Large intestine (tissue), 3 donors: ENCODE results near the gene DCST1. TPM values are rescaled to one million over a fixed set of nuclear protein-coding genes. Genes with fewer than 3 reads are reported as not detected.

Experiments used
- DNase-seq, 2 donors: peaks; one replicate each; pipeline versions ENCODE4 v3.0.0 to v3.0.0-alpha.2; 2013
- H3K27ac ChIP-seq: one replicate; pipeline ENCODE4 v1.5.1; 2013; ENCODE audit warnings: low read length
- H3K27me3 ChIP-seq: 2 replicates; pipeline ENCODE4 v1.6.1; 2013; ENCODE audit warnings: low read length; ENCODE audit not compliant: control insufficient read depth, insufficient read depth
- H3K36me3 ChIP-seq: 2 replicates; pipeline ENCODE4 v1.6.1; 2013; ENCODE audit warnings: low read length; ENCODE audit not compliant: control insufficient read depth, insufficient read depth
- H3K4me1 ChIP-seq: one replicate; pipeline ENCODE4 v1.6.1; 2013; ENCODE audit warnings: low read length; ENCODE audit not compliant: control insufficient read depth, insufficient read depth
- H3K4me3 ChIP-seq: one replicate; pipeline ENCODE4 v1.5.1; 2013; ENCODE audit warnings: low read length
- H3K9me3 ChIP-seq: one replicate; pipeline ENCODE4 v1.6.1; 2013; ENCODE audit warnings: mild to moderate bottlenecking, low read depth, low read length, moderate library complexity; ENCODE audit not compliant: control insufficient read depth
- WGBS: methylation state at CpG from one replicate; pipeline ENCODE4 v1.1.5; 2013; ENCODE audit warnings: low lambda C conversion rate; ENCODE audit not compliant: insufficient coverage; 5-methylcytosine and 5-hydroxymethylcytosine counted together
- polyA plus RNA-seq: library from polyadenylated mRNA; unstranded; fragments of 120-200 nt; gene quantifications from one replicate; pipeline ENCODE4 v1.2.1, GENCODE V29; 2013

Gene DCST1
- polyA plus RNA-seq, 1 donor: 0.88 TPM

DNA sequence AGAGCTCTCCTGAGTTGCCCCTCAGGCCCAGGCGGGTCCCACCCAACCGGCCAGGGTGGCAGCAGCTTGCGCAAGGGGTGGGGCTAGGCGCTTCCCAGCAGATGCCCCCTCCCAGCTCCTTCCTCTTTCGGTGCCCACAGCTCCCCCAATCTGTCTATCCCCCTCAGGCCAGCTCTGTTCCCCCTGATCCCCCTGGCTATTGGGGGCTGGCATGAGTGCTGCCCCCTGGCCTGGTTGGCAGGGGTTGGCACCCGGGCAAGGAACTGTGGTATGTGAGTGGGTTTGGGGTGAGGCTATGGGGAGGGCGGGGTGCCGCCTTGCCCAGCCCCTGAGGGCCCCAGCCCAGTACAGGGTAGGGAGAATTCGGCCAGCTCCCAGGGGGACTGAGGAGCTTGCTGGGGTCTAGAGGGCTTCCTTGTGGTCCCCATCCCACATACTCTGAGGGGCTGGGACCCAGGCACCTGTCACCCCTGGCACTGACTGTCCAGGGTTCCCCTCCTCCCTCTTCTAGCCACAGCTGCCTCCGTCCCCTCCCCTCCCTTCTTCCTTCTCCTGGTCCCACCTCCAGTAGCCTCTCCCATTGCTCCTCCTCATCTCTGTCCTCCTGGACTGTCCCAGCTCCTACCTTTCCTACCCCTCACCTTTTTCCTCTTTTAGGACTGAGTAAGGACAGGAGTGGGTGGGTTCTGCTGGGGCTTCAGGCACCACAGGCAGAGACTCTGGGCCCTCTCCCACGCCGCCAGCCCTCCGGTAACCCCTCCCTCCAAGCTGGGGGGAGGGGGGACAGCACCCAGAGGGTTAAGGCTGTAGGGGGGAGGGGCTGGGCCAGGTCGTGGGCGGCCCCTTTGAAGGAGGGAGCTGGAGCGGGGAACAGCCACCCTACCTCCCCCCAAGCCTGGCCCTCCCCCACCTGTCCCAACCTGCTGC, 25.3 kb upstream of the DCST1 start:
- peak in 1 of 2 donors; percentile 46 for DNase-seq
- no peaks in the 10 kb centered on the region for H3K9me3 ChIP-seq

GRCh38 chr1:155009221-155009711, 24.4 kb upstream of the DCST1 start:
- WGBS: no CpG with 5 or more reads among the region's 12 CpGs
- H3K9me3 ChIP-seq: no peaks in the 10 kb centered on the region
- DNase-seq: no peak
- H3K27me3 ChIP-seq: no peaks in the 10 kb centered on the region
- H3K36me3 ChIP-seq: peaks cover 38% of the 10 kb centered on the region
- peak overlapping the region; percentile 69 for H3K27ac ChIP-seq
- peak overlapping the region; percentile 25 for H3K4me3 ChIP-seq
- H3K4me1 ChIP-seq: peaks cover 98% of the 10 kb centered on the region

More for the DNA sequence above, 25.3 kb upstream of the DCST1 start:
- no peaks in the 10 kb centered on the region for H3K27me3 ChIP-seq
- H3K4me1 ChIP-seq: peaks cover 91% of the 10 kb centered on the region
- WGBS: 43% methylated on average over 1 of the region's 16 CpGs
- H3K4me3 ChIP-seq: peak overlapping the region; percentile 25
- H3K27ac ChIP-seq: peak overlapping the region; percentile 69
- peaks cover 30% of the 10 kb centered on the region for H3K36me3 ChIP-seq

GRCh38 chr1:155009742-155010141, 23.9 kb upstream of the DCST1 start:
- Histone ChIP-seq H3K4me3 (no peak overlapping the region), H3K27ac (no peak overlapping the region), H3K27me3 (no peaks in the 10 kb centered on the region), H3K4me1 (peaks cover 94% of the 10 kb centered on the region), H3K36me3 (peaks cover 41% of the 10 kb centered on the region), H3K9me3 (no peaks in the 10 kb centered on the region)
- DNase-seq: no peak
- 100% methylated on average over 1 of the region's 5 CpGs for WGBS

GRCh38 chr1:155010211-155010918, 23.3 kb upstream of the DCST1 start:
- no peaks in the 10 kb centered on the region for H3K27me3 ChIP-seq
- H3K4me3 ChIP-seq: no peak overlapping the region
- no peaks in the 10 kb centered on the region for H3K9me3 ChIP-seq
- H3K27ac ChIP-seq: no peak overlapping the region
- peaks cover 88% of the 10 kb centered on the region for H3K4me1 ChIP-seq
- H3K36me3 ChIP-seq: peaks cover 46% of the 10 kb centered on the region
- DNase-seq: no peak
- WGBS: no CpG with 5 or more reads among the region's 11 CpGs

DNA sequence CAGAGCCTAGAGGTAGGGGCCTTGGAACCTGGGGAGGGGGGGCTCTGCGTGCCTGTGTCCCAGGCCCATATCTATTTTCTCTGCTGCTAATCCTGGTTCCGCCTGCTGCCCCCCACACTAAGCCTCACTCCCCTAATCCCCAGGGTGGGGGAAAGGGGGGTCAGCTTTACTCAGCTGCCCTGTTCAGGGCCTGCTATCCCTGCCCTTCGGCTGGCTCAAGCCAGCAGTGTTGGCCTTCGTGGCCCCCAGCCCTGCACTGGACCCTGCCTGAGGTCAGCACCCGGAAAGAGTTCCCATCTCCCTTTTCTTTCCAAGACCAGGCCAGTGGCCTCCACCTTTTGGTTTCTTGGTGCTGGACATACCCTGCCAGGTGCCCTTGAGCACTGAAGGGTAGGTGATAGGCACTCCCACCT, 22.6 kb upstream of the DCST1 start:
- no peak overlapping the region for H3K4me3 ChIP-seq
- no CpG with 5 or more reads among the region's 5 CpGs for WGBS
- DNase-seq: no peak
- peaks cover 82% of the 10 kb centered on the region for H3K4me1 ChIP-seq
- no peak overlapping the region for H3K27ac ChIP-seq
- no peaks in the 10 kb centered on the region for H3K9me3 ChIP-seq
- no peaks in the 10 kb centered on the region for H3K27me3 ChIP-seq
- peaks cover 49% of the 10 kb centered on the region for H3K36me3 ChIP-seq

- no peak overlapping the region for H3K4me3 ChIP-seq
- peaks cover 50% of the 10 kb centered on the region for H3K36me3 ChIP-seq
- no peaks in the 10 kb centered on the region for H3K27me3 ChIP-seq
Measured at GRCh38 chr1:155011437-155012025, 22.1 kb upstream of the DCST1 start.

DNA sequence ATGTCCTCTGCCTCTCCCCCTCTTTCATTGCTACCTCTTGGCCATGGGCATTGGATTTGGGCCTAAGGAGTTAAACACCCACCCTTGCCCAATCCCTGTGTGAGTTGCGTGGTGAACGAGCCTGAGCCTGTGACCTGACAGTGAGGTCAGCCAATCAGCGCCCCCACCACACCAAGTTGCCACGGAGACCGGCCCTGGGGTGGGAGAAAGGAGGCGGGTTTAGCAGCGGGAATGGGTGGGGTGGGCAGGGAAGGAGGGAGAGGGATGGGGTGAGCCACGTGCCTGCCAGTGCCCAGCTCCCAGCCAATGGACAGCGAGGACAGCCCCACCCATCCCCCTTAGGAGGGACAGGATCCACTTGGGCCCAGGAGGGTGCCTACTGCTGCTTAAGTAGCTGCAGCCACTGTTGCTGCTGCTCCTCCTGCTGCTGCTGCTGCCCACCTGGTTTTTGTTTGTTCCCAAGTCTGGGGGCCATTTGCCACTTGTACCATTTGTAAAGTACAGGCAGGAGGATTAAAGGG, 21.5 kb upstream of the DCST1 start:
- H3K36me3 ChIP-seq: peaks cover 54% of the 10 kb centered on the region
- H3K4me1 ChIP-seq: peaks cover 79% of the 10 kb centered on the region
- peak; percentile 50 to 82 for DNase-seq
- WGBS: no CpG with 5 or more reads among the region's 9 CpGs
- H3K9me3 ChIP-seq: no peaks in the 10 kb centered on the region
- no peak overlapping the region for H3K4me3 ChIP-seq
- no peaks in the 10 kb centered on the region for H3K27me3 ChIP-seq
- H3K27ac ChIP-seq: peak overlapping the region; percentile 56

More at GRCh38 chr1:155011437-155012025, 22.1 kb upstream of the DCST1 start:
- Histone ChIP-seq H3K4me1 (peaks cover 79% of the 10 kb centered on the region), H3K27ac (peak overlapping the region; percentile 56), H3K9me3 (no peaks in the 10 kb centered on the region)
- no peak for DNase-seq
- WGBS: no CpG with 5 or more reads among the region's 6 CpGs

DNA sequence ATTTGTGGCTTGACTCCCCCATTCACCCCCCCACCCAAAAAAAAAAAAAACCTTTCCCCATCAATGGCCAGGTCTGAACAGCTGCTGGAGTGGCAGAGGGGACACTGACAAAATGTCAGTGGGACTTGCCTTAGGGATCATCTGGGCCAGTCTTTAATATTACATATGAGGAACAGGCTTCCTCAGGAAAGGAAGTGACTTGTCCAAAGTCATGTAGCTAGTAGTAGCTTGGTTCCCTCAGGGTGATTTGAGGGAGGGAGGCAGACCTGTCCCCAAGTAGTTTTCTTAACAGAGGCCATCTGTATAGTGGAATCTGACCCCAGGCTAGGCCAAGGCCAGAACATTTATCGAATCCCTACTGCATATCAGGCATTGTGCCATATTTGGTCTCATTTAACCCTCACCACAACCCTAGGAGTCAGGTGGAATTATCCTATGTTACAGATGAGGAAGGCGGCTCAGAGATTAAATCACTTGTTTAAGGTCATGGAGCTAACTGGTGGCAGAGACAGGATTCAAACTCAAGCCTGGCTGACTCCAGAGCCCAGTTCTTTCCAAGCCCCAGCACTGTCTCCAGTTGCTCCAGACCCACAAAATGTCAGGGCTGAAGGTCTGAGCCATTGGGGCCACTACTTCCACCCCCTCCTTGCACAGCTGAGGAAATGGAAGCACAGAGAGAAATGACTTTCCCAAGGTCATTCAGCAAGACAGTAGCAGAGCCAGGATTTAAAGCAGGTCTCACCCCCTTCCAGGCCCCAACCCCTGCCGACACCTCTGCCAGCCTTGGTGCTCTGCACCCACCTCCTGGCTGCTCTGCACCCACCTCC, 20.6 kb upstream of the DCST1 start:
- DNase-seq: no peak
- no CpG with 5 or more reads among the region's 3 CpGs for WGBS
- H3K9me3 ChIP-seq: no peaks in the 10 kb centered on the region
- no peaks in the 10 kb centered on the region for H3K27me3 ChIP-seq
- peaks cover 77% of the 10 kb centered on the region for H3K4me1 ChIP-seq
- H3K27ac ChIP-seq: peak overlapping the region; percentile 56
- no peak overlapping the region for H3K4me3 ChIP-seq
- peaks cover 54% of the 10 kb centered on the region for H3K36me3 ChIP-seq

DNA sequence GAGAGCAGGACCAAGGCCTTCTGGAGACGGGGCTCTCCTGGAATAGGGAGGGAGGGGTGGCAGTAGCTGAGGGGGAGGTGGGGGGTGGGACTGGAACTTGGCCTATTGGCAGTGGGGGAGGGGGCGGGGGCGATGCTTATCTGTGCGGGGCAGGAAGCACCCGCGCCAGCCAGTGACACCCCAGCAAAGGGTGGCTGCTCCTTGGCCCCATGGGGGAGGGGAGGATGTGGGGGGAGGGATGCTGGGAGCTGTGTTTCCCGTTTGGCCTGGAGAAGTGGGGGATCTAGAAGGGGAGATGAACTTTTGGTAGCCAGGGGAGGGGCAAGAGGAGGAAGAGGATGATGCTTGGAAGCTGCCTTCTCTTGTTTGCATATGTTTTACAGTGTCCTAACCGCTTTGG, 20.0 kb upstream of the DCST1 start:
- Histone ChIP-seq H3K27ac (peak overlapping the region; percentile 18), H3K9me3 (no peaks in the 10 kb centered on the region), H3K36me3 (peaks cover 54% of the 10 kb centered on the region), H3K4me3 (no peak overlapping the region), H3K27me3 (no peaks in the 10 kb centered on the region), H3K4me1 (peaks cover 76% of the 10 kb centered on the region)
- DNase-seq: no peak
- no CpG with 5 or more reads among the region's 8 CpGs for WGBS
